SU-DHL-6 (cell line): Measurements from ENCODE around the gene CTDSPL.

Source experiments
- H2AFZ ChIP-seq: fragments of 200-600 bp; sonication (generic); 2 replicates; pipeline ENCODE4 v1.6.1; 2014; ENCODE audit warnings: low read depth, mild to moderate bottlenecking, moderate library complexity, mixed read lengths, antibody characterized with exemption, low read length; ENCODE audit not compliant: severe bottlenecking
- H3F3A ChIP-seq: fragments of 200-600 bp; shearing (Covaris generic); 2 replicates; pipeline ENCODE4 v1.6.0; 2016; ENCODE audit warnings: antibody characterized with exemption, mild to moderate bottlenecking; ENCODE audit not compliant: insufficient read depth
- H3K27ac ChIP-seq: fragments of 200-600 bp; sonication (generic); 2 replicates; pipeline ENCODE4 v1.5.1; 2016; ENCODE audit warnings: low read depth, mild to moderate bottlenecking, low read length, moderate library complexity, mixed read lengths
- H3K27me3 ChIP-seq: fragments of 200-600 bp; sonication (generic), shearing (Covaris generic); 2 replicates; pipeline ENCODE4 v1.6.0; 2014; ENCODE audit warnings: mild to moderate bottlenecking, low read length
- H3K36me3 ChIP-seq: fragments of 200-600 bp; sonication (generic); 2 replicates; pipeline ENCODE4 v1.6.1; 2014; ENCODE audit warnings: mild to moderate bottlenecking, low read length, mixed read lengths
- H3K4me2 ChIP-seq: fragments of 300-600, 200-600 bp; shearing (Covaris generic), sonication (generic); 2 replicates; pipeline ENCODE4 v1.6.0; 2014; ENCODE audit warnings: low read length, low read depth, mild to moderate bottlenecking; ENCODE audit not compliant: poor library complexity, severe bottlenecking
- H3K4me3 ChIP-seq: fragments of 200-600 bp; sonication (generic); 2 replicates; pipeline ENCODE4 v1.5.1; 2014; ENCODE audit warnings: antibody characterized with exemption, low read length, mild to moderate bottlenecking, mixed read lengths; ENCODE audit not compliant: insufficient read depth, poor library complexity, severe bottlenecking
- H3K79me2 ChIP-seq: fragments of 200-600 bp; sonication (generic); 2 replicates; pipeline ENCODE4 v1.6.1; 2014; ENCODE audit warnings: mild to moderate bottlenecking, low read length, moderate library complexity; ENCODE audit not compliant: insufficient read depth
- H3K9ac ChIP-seq: fragments of 200-600 bp; sonication (generic); 2 replicates; pipeline ENCODE4 v1.7.0; 2014; ENCODE audit warnings: mild to moderate bottlenecking, low read length
- H3K9me2 ChIP-seq: fragments of 200-600 bp; sonication (generic); replicated peaks from 2 replicates; pipeline ENCODE4 v1.6.1; 2014; ENCODE audit warnings: low read length; ENCODE audit not compliant: insufficient read depth
- H3K9me3 ChIP-seq: fragments of 200-600 bp; sonication (generic); 2 replicates; pipeline ENCODE4 v1.6.1; 2014; ENCODE audit warnings: low read length, mixed read lengths; ENCODE audit not compliant: insufficient read depth
- H4K20me1 ChIP-seq: fragments of 200-600 bp; sonication (generic); 2 replicates; pipeline ENCODE4 v1.6.1; 2014; ENCODE audit warnings: low read depth, mild to moderate bottlenecking, antibody characterized with exemption, low read length, moderate library complexity, mixed read lengths
- CTCF ChIP-seq: fragments of 200-600 bp; sonication (generic); IDR thresholded peaks from one replicate; pipeline ENCODE4 v1.5.1; 2017; ENCODE audit warnings: antibody characterized with exemption, mild to moderate bottlenecking, low read length, moderate library complexity; ENCODE audit not compliant: insufficient read depth, poor library complexity, severe bottlenecking
- EZH2phosphoT487 ChIP-seq: fragments of 200-600 bp; sonication (generic), shearing (Covaris generic); conservative IDR thresholded peaks from 2 replicates; pipeline ENCODE4 v1.6.1; 2018; ENCODE audit warnings: mild to moderate bottlenecking, antibody characterized with exemption, low read length, moderate library complexity, mixed read lengths

Gene CTDSPL

GRCh38 chr3:37862219-37862902, 681 bp downstream of the CTDSPL start:
- TF ChIP-seq EZH2phosphoT487 (no peak), CTCF (no peak)
- no peaks in the 10 kb centered on the region for H3K36me3 ChIP-seq
- no peaks in the 10 kb centered on the region for H4K20me1 ChIP-seq
- H3K9me2 ChIP-seq, result no peaks in the 10 kb centered on the region
- H3K27ac ChIP-seq, result no peak overlapping the region
- H2AFZ ChIP-seq, result no peak overlapping the region
- no peaks in the 10 kb centered on the region for H3K27me3 ChIP-seq
- no peaks in the 10 kb centered on the region for H3K9me3 ChIP-seq
- H3F3A ChIP-seq, result no peaks in the 10 kb centered on the region
- H3K79me2 ChIP-seq, result no peaks in the 10 kb centered on the region
- no peak overlapping the region for H3K9ac ChIP-seq
- H3K4me2 ChIP-seq, result no peak overlapping the region
- H3K4me3 ChIP-seq, result no peak overlapping the region

GRCh38 chr3:37862903-37863815, 1.5 kb downstream of the CTDSPL start:
- Histone ChIP-seq H3K4me3 (no peak overlapping the region), H4K20me1 (no peaks in the 10 kb centered on the region), H3K4me2 (no peak overlapping the region), H3F3A (no peaks in the 10 kb centered on the region), H3K9me3 (no peaks in the 10 kb centered on the region), H3K27ac (no peak overlapping the region), H3K9me2 (no peaks in the 10 kb centered on the region), H2AFZ (no peak overlapping the region), H3K36me3 (no peaks in the 10 kb centered on the region), H3K9ac (no peak overlapping the region), H3K27me3 (no peaks in the 10 kb centered on the region), H3K79me2 (no peaks in the 10 kb centered on the region)
- TF ChIP-seq EZH2phosphoT487 (no peak), CTCF (no peak)

GRCh38 chr3:37863949-37864822, 2.5 kb downstream of the CTDSPL start:
- H4K20me1 ChIP-seq, result no peaks in the 10 kb centered on the region
- H3K79me2 ChIP-seq, result no peaks in the 10 kb centered on the region
- H3K27me3 ChIP-seq, result no peaks in the 10 kb centered on the region
- TF ChIP-seq CTCF, result no peak
- TF ChIP-seq EZH2phosphoT487, result no peak
- H3K9me2 ChIP-seq, result no peaks in the 10 kb centered on the region
- H3K9me3 ChIP-seq, result no peaks in the 10 kb centered on the region
- no peaks in the 10 kb centered on the region for H3K36me3 ChIP-seq
- no peak overlapping the region for H3K9ac ChIP-seq
- no peak overlapping the region for H2AFZ ChIP-seq
- no peak overlapping the region for H3K4me3 ChIP-seq
- no peak overlapping the region for H3K27ac ChIP-seq
- no peaks in the 10 kb centered on the region for H3F3A ChIP-seq
- no peak overlapping the region for H3K4me2 ChIP-seq
